Measurements from ENCODE around the gene FSHB. TPM values are rescaled to one million over a fixed set of nuclear protein-coding genes. Genes with fewer than 3 reads are reported as not detected.

The FSHB gene
- total and polyA plus RNA-seq, 9 of the 15 experiments (the other 6 are each of a cell fraction or from before 2014, with no cell fraction given) = not detected

DNA sequence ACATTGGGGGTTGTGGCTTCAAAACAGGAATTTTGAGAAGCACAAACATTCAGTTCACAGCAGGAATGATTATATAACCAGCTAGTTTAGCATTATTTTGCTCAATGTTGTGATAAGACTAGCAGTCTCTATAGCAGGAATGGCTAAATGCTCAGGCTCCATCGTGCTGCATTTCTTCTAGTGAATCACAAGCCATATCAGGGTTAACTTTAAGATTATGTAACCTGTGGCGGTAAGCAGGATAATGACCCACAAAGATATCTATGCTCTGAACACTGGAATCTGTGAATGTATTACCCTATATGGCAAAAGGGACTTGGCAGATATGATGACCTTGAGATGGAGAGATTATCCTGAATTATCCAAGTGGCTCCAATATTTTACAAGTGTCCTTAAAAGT is 14.8 kb downstream of the FSHB start:
- Histone ChIP-seq H3K9ac (ENCODE audit: insufficient read depth in 1 of 2, low read depth in 2 of 2, low read length in 2 of 2) (no peak overlapping the region), H3K36me3 (ENCODE audit: control insufficient read depth, insufficient read depth, low read length) (no peaks in the 10 kb centered on the region), H3K4me1 (replicated peaks in 1 of 2; ENCODE audit: control insufficient read depth in 2 of 2, insufficient read depth in 2 of 2, low read length in 2 of 2) (no peaks in the 10 kb centered on the region), H2AFZ (ENCODE audit: low read depth, low read length) (no peak overlapping the region), H3K79me2 (ENCODE audit: control insufficient read depth, insufficient read depth, low read length) (no peaks in the 10 kb centered on the region), H4K20me1 (replicated peaks; ENCODE audit: control insufficient read depth, insufficient read depth, low read length) (no peaks in the 10 kb centered on the region), H3K4me3 (no peak overlapping the region), H3K27ac (ENCODE audit: extremely low read depth, low read depth, low read length) (no peak overlapping the region), H3K9me3 (replicated peaks; ENCODE audit: control insufficient read depth, insufficient read depth, low read depth, low read length) (no peaks in the 10 kb centered on the region), H3K4me2 (ENCODE audit: insufficient read depth, low read length) (no peak overlapping the region), H3K27me3 (ENCODE audit: control insufficient read depth in 2 of 2, insufficient read depth in 2 of 2, low read length in 2 of 2) (no peaks in the 10 kb centered on the region), H3K9me1 (ENCODE audit: control insufficient read depth, insufficient read depth, low read length) (no peaks in the 10 kb centered on the region)
- DNase-seq (ENCODE audit: extremely low read depth in 1 of 4, low spot score in 3 of 4) (no peak), FAIRE-seq (no peak), ATAC-seq (no peak)
- POLR2A ChIA-PET = no interaction called here
- BruUV-seq (replicated peaks) = no TSS peak
- CTCF ChIA-PET (ENCODE audit: low intra/inter-chr PET ratio) = no interaction called here
- in situ Hi-C loops (cut with MboI) (no loop called here), intact Hi-C loops (cut with micrococcal nuclease) (no loop called here)
- 0% methylated on average over 2 of the region's 2 CpGs for WGBS (ENCODE audit: insufficient coverage, low coverage, missing lambda C conversion rate)
- TF ChIP-seq ZNF830 (CRISPR knock-in tag; IDR thresholded peaks at IDR 0.05) (no peak), KDM2B (CRISPR knock-in tag; IDR thresholded peaks at IDR 0.05) (no peak), ZKSCAN1 (IDR thresholded peaks at IDR 0.05; ENCODE audit: low read depth, low read length) (no peak), NFIX (CRISPR knock-in tag; IDR thresholded peaks at IDR 0.05; ENCODE audit: low read depth) (no peak), HDAC3 (IDR thresholded peaks at IDR 0.05; ENCODE audit: borderline replicate concordance, partially characterized antibody) (no peak), ARHGAP35 (IDR thresholded peaks at IDR 0.05; ENCODE audit: partially characterized antibody) (no peak), ZNF57 (CRISPR knock-in tag; IDR thresholded peaks at IDR 0.05) (no peak), SRSF7 (optimal IDR thresholded peaks at IDR 0.05; ENCODE audit: low read depth, low read length) (no peak), TRIM24 (IDR thresholded peaks at IDR 0.05) (no peak)
- TF ChIP-seq, protein P1, sequence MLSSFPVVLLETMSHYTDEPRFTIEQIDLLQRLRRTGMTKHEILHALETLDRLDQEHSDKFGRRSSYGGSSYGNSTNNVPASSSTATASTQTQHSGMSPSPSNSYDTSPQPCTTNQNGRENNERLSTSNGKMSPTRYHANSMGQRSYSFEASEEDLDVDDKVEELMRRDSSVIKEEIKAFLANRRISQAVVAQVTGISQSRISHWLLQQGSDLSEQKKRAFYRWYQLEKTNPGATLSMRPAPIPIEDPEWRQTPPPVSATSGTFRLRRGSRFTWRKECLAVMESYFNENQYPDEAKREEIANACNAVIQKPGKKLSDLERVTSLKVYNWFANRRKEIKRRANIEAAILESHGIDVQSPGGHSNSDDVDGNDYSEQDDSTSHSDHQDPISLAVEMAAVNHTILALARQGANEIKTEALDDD (IDR thresholded peaks at IDR 0.05) = no peak
- TF ChIP-seq, protein P2, sequence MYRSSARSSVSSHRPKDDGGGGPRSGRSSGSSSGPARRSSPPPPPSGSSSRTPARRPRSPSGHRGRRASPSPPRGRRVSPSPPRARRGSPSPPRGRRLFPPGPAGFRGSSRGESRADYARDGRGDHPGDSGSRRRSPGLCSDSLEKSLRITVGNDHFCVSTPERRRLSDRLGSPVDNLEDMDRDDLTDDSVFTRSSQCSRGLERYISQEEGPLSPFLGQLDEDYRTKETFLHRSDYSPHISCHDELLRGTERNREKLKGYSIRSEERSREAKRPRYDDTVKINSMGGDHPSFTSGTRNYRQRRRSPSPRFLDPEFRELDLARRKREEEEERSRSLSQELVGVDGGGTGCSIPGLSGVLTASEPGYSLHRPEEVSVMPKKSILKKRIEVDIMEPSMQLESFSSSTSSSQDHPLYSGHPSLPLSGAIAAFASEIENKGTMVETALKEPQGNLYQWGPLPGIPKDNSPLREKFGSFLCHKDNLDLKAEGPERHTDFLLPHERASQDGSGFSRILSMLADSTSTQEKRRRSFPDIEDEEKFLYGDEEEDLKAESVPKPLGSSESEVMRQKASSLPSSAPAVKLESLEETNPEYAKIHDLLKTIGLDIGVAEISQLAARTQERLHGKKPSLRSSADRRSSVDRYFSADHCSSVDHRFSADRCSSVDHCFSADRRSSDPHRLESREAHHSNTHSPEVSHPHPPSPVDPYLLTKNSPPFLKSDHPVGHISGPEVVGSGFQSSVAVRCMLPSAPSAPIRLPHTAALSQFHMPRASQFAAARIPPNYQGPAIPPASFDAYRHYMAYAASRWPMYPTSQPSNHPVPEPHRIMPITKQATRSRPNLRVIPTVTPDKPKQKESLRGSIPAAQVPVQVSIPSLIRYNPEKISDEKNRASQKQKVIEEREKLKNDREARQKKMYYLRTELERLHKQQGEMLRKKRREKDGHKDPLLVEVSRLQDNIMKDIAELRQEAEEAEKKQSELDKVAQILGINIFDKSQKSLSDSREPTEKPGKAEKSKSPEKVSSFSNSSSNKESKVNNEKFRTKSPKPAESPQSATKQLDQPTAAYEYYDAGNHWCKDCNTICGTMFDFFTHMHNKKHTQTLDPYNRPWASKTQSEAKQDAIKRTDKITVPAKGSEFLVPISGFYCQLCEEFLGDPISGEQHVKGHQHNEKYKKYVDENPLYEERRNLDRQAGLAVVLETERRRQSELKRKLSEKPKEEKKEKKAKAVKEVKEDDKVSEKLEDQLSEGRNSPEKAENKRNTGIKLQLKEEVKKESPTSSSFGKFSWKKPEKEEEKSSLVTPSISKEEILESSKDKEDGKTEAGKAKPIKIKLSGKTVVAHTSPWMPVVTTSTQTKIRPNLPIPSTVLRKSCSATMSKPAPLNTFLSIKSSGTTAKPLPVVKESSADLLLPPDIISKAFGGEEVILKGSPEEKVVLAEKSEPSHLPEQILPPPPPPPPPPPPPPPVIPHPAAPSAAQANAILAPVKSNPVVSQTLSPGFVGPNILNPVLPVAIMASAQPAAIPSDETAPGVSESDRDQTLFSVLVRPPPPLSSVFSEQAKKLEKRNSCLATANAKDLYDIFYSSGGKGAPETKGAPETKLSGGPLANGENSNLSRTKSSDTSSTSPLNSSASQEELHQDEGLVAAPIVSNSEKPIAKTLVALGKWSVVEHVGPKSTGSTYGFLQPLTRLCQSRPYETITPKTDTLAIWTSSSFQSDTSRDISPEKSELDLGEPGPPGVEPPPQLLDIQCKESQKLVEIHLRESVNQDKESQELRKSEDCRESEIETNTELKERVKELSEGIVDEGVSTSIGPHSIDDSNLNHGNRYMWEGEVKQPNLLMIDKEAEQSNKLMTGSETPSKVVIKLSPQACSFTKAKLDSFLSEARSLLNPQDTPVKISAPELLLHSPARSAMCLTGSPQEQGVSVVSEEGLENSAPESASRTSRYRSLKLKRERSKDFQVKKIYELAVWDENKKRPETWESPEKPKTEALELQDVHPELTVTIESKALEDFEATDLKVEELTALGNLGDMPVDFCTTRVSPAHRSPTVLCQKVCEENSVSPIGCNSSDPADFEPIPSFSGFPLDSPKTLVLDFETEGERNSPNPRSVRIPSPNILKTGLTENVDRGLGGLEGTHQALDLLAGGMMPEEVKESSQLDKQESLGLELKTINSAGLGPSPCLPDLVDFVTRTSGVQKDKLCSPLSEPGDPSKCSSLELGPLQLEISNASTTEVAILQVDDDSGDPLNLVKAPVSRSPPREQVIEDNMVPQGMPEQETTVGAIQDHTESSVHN (IDR thresholded peaks at IDR 0.05; ENCODE audit: borderline replicate concordance in 1 of 2, low read depth in 1 of 2) = no peak
